NOMO-1 (cell line): Measurements from ENCODE around the gene SCN3B.

Experiments
- DNase-seq, 2 experiments: peaks; one replicate each; lab custom pipeline; 2025; ENCODE audit not compliant: unreplicated experiment in 2 of 2; lab: John Stamatoyannopoulos, UW

Gene SCN3B

DNA sequence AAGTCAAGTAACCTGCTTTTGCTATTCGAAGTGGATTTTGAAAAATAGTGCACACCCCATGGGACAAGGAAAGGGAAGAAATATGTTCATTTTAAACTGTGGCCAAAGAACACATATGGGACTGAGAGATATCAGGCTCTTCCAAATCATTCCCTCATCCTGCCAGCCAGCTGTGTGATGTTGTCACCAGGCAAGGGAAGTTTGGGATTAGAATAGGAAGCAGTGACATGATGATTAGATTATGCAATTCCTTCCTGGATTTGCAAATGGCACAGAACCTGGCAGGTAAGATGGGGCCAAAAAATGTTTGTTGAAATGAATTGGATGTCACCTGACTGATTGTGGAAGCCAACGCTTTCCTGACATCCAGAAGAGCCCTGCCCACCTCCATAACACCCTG, 4.9 kb upstream of the SCN3B start:
- no peak for DNase-seq

DNA sequence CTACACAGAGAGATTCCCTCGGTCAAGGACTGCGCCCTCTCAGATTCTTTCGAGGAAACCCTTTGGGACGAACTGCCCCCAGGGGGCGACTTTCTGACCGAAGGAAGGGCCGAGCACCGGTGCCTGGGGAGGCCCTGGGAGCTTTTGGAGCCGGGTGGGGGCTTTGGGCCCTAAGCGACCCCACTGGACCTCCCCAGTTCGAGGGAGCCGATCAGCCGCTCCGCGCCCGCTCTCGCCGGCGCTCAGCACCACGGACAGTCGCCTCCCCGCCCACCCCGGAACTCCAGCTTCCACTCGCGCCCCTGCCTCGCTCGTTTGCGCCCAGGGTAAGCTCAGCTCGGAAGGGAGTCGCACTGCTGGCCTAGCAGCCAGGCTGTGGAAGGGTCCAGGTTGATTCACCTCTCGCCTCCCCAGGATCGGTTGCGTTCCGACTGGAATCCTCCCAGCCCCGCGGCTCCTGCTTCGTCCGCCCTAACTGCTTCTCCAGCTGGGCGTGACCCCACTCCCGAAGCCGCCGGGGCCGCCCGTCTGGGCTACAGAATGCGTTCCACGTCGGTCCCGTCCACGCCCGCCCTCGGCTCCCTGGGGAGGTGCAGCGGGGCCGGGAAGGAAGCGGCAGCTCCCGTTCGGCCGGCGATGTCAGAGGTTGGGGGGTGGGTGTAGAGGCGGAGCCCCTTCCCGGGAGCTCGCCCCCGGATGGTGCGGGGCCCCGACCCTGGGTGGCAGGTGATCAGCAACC, 428 bp downstream of the SCN3B start:
- DNase-seq: peak; percentile 18 to 29

DNA sequence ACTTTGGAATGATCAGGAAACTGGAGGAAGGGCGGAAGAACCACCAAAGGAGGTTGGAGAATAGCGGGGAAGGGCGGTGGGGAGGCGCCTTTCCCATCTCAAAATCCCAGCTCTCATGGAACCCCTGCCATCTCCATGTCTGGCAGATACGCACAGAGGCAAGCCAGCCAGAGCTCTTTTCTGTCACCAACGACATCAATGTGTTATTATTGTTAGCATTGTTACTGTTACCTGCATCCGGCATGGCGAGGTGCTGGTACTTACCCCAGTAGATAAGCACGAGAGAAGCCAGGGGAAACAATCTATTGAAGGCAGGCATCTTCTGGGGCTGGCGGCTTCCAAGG, 969 bp downstream of the SCN3B start:
- no peak for DNase-seq

DNA sequence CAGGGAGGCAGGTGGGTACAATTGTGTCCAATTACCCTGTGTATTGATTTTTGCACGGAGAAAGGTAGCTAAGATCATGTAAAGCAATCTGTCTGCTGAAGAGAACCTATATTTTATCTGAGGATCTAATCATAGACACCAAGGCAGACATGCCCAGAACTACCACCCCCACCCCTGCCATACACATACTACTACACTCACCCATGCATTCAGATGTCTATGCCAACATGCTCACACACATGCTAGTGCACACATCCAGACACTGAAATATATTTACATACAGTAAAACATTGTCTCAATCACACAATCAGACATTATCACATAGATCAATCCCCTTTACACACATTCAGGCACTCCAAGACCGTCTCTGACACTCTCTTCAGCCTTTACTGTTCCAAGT, 1.8 kb downstream of the SCN3B start:
- no peak for DNase-seq

DNA sequence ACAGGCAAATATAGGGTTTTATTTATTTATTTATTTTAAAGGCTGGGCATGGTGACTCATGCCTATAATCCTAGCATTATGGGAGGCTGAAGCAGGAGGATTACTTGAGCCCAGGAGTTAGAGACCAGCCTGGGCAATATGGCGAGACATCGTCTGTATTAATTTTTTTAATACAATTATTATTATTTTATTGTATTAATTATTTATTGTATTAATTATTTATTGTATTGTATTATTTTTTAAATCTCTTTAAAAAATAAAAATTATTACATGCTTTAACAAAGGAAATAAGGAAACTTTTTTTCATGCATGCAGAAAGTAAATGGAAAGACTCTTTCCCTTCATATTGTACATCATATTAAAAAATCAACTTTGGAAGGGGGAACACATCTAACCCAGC, 3.5 kb downstream of the SCN3B start:
- DNase-seq: no peak

DNA sequence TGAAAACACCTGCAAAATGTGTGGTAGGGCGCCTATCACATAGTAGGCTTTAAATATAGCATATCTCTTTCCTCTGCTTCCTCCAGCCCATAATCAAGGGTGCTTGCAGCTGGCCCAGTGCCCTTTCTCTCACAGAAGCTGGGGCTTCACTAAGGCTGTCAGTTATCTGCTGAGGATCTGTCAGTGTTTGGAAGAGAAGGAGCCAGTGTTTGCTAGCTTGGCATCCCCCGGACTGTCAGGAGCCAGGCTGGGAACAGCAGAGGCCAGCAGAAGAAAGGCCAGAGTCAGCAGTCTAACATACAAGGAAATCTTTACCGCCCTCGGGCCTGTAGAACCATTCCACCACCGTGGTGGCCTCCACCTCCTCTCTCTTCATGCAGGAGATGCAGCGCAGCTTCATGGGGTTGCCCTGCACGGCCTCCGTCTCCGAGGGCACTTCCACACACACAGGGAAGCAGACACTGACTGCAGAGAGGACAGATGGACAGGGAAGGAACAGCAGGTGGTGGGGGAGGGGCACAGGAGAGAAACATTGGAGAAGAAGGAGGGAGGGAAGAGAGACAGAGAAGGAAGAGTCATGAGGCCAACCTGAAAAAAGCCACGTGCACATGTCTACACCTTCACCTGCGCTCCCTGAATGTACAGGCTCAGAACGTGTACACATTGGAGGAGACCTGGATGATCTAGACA, 9.0 kb downstream of the SCN3B start:
- DNase-seq: no peak

DNA sequence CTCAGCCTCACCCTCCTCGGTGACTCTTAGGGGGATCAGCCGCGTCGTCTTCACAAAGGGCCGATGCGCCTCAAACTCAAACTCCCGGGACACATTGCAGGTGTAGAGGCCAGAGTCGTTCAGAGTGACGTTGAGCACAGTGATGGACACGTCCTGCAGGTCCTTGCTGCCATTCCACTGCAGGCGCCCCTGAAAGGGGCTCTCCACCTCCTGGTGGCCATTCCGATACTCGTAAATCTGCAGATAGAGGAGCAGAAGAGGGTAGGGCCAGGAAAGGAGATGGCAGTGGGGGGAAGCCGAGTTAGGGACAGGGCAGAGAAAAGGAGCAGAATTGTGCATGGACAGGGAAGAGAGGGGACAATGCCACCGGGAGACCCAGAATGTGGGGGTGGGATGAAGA, 12.0 kb downstream of the SCN3B start:
- no peak for DNase-seq

DNA sequence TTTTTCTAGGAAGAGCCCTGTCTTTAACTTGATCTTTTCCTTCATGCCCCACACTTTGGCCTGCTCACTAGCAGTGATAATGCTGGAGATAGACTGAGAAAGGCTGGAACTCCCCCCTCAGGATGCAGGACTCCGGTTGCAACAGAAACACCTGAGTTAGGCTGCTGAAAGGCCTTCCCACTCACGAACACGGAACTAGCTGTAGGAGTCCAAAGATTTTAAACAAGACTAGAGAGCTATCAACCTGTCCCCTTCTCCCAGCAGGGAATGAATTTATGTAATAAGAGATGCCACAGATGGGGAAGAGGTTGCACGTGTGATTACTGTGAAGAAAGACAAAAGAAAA, 13.0 kb downstream of the SCN3B start:
- DNase-seq: no peak

DNA sequence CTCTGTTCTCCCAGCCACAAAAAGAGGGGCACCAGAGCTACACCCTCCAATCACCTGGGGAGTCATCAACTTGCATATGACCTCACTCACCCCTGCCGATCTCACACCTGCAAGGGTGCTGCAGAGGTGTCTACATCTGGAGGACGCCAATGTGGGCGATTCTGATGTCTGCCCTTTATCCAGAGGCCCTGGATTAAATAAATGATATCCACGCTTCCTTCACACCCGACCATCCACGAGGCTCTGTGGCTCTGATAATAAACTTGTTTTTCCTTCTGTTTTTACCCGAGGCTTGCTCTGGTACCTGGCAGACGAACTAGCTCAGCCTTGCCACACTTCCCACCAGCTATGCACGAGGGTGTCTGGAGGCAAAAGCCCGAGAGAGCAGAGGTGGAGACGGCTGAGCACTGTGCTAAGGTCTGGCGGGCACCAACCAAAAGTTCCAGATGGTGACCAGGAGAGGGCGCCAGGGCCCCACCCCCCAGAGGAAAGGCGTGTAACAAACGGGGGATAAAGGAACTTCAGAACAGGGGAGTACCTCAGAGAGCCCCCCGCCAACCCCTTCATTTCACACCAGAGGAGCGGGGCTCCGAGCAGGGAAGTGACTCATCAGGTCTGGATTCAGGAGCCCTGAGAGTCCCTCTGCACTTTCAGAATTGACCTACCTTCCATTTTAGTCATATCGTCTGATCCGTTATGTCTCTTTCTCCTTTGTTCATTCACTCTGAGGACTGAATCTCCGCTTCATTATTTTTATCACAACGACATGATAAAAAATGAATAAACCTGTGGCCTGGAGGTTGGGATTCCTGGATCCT, 13.5 kb downstream of the SCN3B start:
- peak; percentile 33 to 37 for DNase-seq

DNA sequence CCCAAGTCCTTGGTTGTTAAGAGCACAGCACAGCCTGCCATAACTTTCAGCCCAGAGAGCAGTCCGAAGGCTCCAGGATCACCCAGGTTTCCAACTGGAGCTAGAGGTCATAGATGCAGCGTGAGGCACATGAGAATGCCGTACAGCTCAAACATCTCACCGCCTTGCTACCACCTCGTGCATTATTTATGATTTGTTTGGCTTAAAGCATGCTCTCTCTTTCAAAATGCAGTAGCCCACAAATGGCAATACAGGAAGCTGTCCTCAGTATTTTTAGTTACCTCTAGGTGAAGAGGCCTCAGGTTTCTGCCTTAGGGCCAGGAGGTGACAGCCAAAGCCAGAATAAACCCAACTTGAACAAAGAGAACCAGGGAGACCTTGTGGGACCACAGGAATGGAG, 14.4 kb downstream of the SCN3B start:
- no peak for DNase-seq

DNA sequence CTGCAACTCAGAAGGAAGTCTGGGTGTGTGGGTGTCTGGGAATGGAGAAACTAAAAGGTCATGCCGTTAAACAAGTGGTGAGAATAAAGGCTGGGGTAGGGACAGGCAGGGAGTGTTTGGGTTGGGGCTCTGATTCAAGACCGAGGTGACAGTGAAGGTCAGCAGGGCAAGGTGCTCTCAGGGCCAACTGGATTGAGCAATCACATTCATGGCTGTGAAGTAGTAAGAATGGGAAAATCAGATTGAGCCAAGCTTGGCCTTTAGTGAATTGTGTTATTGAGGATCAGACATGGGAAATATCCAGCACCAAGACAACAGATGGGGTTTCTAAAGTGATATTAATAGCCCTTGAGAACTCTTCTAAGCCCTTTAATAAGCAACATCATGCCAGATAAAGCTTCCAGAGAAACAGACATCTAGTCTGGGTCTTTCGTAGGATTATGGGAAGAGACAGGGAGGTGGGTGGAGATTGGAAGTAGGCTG, 24.3 kb downstream of the SCN3B start:
- DNase-seq: no peak

DNA sequence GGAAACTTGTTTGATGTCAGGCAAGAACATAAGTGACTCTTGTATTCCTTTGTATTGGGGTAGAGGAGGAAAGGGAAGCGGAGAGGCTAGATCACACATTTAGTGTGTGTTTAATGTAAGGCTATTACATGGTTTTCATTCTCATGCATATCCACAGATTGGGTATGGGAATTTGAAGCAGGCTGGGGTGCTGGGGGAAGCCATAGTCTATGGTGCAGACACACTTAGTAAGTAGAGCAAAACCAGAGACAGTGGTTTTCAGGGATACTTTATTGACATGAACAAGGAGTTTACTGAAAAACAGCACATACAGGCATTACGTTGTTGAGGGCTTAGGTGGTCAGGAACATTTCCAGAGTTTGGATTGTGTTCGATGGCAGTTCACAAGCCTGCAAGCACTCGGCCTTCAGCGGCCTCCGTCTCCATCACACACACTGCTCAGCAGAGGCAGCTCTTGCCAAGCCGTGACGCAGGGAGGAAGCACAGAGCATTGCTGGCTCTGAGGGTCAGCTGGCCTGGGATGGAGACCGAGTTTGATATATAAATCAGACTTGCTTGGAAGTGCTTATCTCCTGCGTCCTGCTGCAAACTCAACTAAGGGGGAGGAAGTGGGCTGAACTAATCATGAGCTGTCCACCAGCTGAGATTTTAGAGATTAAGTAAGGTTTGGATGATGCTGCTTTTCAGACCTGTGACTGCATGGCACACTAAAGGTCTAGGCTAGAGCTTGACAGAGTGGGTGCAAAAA, 25.3 kb downstream of the SCN3B start:
- DNase-seq: no peak

DNA sequence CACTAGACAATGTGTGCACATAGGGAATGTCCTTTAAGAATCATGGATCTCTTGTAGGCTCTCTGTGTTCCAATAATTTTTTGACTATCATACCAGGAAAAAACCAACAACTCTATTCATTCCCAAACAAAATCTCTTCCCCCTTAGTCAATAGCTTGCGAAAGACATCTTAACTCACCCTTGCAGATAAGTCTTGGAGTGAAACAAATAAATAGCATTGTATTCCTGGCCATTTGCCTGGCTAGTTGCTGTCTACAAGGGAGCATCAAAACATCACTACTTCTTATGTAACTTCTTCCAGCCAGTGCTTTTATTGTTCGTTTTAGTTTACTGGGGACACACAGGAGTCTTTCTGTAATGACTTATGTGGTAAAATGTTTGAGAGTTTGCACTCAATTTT, 29.4 kb downstream of the SCN3B start:
- DNase-seq: no peak

DNA sequence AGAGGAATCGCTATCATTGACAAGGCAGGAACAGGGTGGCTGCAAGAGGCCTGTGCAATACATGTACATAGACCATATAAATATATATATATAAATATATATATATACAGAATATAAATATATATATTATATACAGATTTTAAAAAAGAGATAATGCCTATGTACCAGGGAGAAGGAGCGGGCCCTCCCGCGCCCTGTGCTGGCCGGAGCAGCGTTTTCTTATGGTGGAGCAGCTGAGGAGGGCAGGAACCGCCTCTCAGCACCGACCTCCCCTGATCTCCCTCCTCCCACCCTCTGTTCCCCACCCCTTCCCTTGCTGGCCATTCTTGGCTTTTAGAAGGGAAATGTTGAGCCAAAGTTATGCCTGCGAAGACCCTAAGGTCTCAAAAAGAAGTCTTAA, 31.8 kb downstream of the SCN3B start:
- no peak for DNase-seq

DNA sequence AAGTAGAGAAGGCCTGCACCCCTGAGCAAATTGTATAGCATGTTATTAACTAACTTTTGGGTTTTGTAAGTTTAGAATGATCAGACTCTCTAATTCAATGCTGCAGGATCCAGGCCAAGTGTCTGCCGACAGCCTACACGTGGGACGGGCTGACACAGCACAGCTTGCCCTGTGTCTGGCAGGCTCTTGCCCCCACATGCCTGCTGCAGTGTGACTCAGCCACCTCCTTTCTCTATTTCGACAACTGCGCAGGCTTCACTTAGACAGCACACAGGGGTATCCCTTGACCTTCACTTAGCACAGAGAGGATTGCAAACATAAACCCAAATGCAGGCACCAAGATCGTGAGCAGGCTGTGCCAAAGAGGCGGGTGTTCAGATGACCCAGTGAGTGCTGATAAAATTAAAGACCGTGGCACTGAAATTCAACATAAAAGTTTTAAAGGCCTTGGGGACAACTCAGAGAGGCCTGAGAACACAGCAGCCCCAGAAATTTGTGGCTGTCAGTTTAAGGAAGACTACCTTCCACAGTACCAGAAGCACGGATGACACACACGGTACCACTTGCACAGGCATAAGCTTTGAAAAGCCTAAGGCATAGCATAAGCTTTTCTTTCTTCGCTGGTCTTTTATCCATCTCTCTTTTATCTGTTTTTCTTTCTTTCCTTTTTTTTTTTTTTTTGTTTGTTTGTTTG, 37.8 kb downstream of the SCN3B start:
- no peak for DNase-seq

DNA sequence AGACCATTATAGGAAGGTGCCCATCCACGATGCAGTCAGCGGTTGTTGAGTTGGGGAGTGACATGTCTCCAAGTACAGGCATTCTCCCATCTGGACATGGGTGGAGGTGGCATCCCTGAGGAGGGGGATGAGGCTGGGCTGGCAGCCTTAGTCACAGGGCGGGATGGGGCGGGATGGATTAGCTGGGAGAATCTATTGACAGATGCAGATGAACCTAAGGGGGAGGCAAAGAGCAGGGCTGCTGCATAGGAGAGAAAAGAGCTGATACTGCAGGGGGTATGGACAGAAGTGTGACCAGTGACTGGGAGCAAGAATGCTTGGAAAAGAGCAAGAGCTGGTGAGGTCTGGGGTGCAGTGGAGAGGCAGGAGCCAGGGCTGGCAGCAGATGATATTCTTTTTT, 42.7 kb downstream of the SCN3B start:
- no peak for DNase-seq

DNA sequence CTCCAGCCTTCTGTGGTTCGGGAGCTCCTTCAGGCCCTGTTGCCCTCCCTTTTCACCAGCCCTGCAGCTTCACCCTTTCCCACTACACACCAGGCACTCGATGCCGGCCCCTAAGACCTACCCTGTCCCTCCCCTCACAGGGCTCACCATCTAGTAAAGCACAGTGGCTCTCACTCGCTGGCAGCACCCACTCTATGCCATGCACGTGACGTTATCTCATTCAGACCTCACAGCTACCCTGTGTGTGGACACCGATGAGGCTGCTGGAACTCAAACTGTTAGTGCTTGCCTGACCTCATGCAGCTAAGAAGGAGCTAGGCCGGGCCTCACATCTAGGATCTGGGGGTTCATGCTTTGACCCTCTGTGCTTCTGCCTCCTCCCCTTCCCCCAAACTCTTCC, 45.5 kb downstream of the SCN3B start:
- no peak for DNase-seq

DNA sequence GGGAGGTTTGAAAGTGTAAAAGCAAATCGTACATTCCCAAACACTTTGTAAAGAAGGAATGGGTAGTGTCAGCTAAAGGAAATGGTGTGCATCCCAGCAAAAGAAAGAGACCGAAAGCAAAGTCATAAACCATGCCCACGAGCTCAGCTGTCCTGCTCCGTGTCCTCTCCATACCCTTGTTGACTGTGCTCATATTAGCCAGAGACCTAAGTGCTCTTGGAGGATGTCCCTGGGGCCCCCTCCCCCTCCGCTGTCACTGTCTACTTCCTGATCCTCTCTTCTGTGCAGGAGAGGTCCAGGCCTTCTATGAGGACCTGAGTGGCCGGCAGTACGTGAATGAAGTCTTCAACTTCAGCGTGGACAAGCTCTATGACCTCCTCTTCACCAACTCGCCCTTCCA, 46.1 kb downstream of the SCN3B start:
- DNase-seq: no peak

DNA sequence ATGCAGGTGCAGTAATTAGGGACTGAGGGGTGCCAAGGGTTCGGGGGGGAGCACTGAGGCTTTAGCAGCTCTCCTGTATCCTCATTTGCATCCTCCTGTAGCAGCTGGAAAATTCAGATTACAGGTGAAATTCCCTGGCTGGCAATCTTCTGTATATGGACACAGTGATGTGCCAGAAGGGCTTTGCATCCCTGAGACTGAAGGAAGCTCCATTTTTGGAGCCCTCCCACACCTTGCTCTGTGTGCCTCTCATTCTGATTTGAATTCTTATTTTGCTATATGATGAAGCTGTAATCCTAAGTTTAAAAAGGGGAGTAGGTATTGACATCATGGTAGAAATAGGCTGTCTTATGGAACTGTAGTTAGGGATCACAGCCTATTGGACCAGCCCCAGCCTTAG, 46.6 kb downstream of the SCN3B start:
- DNase-seq: no peak

DNA sequence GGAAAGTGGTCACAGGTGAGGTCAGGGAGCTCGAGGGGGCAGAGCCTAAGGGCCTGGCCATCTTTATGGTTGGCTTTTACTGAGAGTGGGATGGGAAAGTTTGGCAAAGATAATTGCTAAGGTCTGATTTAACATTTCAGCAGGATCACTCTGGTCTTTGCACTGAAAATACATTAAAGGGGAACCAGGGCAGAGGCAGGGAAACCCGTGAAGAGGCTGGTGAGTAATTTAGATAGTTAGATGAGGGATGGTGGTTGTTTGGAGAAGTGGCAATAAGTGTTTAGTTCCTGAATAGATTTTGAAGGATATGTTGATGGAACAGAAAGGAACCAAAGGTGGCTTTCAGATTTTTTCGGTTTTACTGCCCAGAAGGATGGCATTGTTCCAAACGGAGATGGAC, 50.8 kb downstream of the SCN3B start:
- no peak for DNase-seq

DNA sequence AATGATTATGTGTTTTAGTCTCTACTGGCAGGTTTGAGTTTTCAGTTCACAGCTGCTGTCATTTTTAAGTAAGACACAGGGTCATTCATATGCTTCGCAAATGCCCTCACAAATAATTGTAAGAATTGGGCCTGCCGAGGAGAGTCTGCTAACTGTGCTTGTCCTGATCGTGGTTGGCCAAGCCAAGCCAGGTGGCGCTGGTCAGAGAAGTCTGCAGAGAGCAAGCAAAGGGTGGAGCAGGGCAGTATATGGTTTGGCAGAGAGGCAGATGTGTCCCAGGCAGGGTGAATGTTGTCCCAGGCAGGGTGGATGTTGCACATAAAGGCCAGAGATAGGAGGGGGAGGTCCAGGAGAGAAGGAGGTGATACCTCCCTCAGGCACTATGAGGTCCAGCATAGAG, 52.7 kb downstream of the SCN3B start:
- DNase-seq: no peak
